ENCODE data around the gene IFT20.

Gene IFT20

GRCh38 chr17:28372203-28372944 is 37.1 kb upstream of the IFT20 start:
- no peak for TF ChIP-seq CTCF (IDR thresholded peaks at IDR 0.05)

GRCh38 chr17:28371245-28372202 is 36.3 kb upstream of the IFT20 start, which contains the start of gene SARM1:
Gene SARM1 (plus strand): TSS chr17:28371694. CDS start chr17:28372033, 339 bp downstream.
- TF ChIP-seq CTCF (IDR thresholded peaks at IDR 0.05) = no peak

GRCh38 chr17:28370744-28371103 is 35.5 kb upstream of the IFT20 start:
- no peak for TF ChIP-seq CTCF (IDR thresholded peaks at IDR 0.05)

GRCh38 chr17:28370035-28370743 is 34.9 kb upstream of the IFT20 start, which contains the start of gene VTN:
Gene VTN (minus strand): TSS chr17:28370307. CDS start chr17:28370203, 104 bp downstream.
- TF ChIP-seq CTCF (IDR thresholded peaks at IDR 0.05) = no peak

- TF ChIP-seq CTCF (IDR thresholded peaks at IDR 0.05) = no peak
Measured at GRCh38 chr17:28369684-28370034, 34.4 kb upstream of the IFT20 start.

- TF ChIP-seq CTCF (IDR thresholded peaks at IDR 0.05) = no peak
Measured at GRCh38 chr17:28368915-28369683, 33.8 kb upstream of the IFT20 start.
